Glutamatergic neuron (in vitro differentiated cells): ENCODE measurements around the gene ZNF17. TPM values are rescaled to one million over a fixed set of nuclear protein-coding genes. Genes with fewer than 3 reads are reported as not detected.

Experiments
- DNase-seq: peaks from one replicate; pipeline ENCODE4 v3.0.0; 2022
- H3K27ac Mint-ChIP-seq: one replicate; pipeline ENCODE4 v1.8.0; 2020; ENCODE audit warnings: mild to moderate bottlenecking, mixed read lengths, inconsistent platforms; ENCODE audit not compliant: unreplicated experiment
- H3K27me3 Mint-ChIP-seq: one replicate; pipeline ENCODE4 v1.8.0; 2020; ENCODE audit warnings: mild to moderate bottlenecking, moderate library complexity, mixed read lengths, inconsistent platforms; ENCODE audit not compliant: unreplicated experiment
- H3K36me3 Mint-ChIP-seq: one replicate; pipeline ENCODE4 v1.8.0; 2020; ENCODE audit warnings: mild to moderate bottlenecking, mixed read lengths, inconsistent platforms; ENCODE audit not compliant: unreplicated experiment
- H3K4me1 Mint-ChIP-seq: one replicate; pipeline ENCODE4 v1.8.0; 2020; ENCODE audit warnings: mild to moderate bottlenecking, low read depth, mixed read lengths, inconsistent platforms; ENCODE audit not compliant: unreplicated experiment
- H3K4me3 Mint-ChIP-seq: one replicate; pipeline ENCODE4 v1.8.0; 2020; ENCODE audit warnings: mild to moderate bottlenecking, mixed read lengths, inconsistent platforms; ENCODE audit not compliant: unreplicated experiment
- H3K9me3 Mint-ChIP-seq: one replicate; pipeline ENCODE4 v1.8.0; 2020; ENCODE audit warnings: mild to moderate bottlenecking, moderate library complexity, mixed read lengths, inconsistent platforms; ENCODE audit not compliant: unreplicated experiment
- CTCF ChIP-seq: fragments of 200-600 bp; sonication (generic); IDR thresholded peaks from one replicate; pipeline ENCODE4 v1.5.0; 2021; ENCODE audit not compliant: partially characterized antibody, unreplicated experiment
- total RNA-seq: library from RNA; stranded (reverse); fragmentation: NEBNext Ultra II Directional; extraction: Animal tissue kit (Norgen Biotek cat#: 25700); gene quantifications from one replicate; pipeline ENCODE4 v1.2.1, GENCODE V29; 2021; ENCODE audit not compliant: unreplicated experiment

The ZNF17 gene
- total RNA-seq, 1 donor from 2014 or later: 21.5 TPM

- H3K36me3 Mint-ChIP-seq: peaks cover 17% of the 10 kb centered on the region
- TF ChIP-seq CTCF: no peak
- DNase-seq: no peak
- H3K4me3 Mint-ChIP-seq: no peak overlapping the region
- no peaks in the 10 kb centered on the region for H3K4me1 Mint-ChIP-seq
- no peaks in the 10 kb centered on the region for H3K9me3 Mint-ChIP-seq
- H3K27me3 Mint-ChIP-seq: no peaks in the 10 kb centered on the region
- no peak overlapping the region for H3K27ac Mint-ChIP-seq
Measured at GRCh38 chr19:57382806-57383488, 28.0 kb upstream of the ZNF17 start.

GRCh38 chr19:57389194-57389729, 21.7 kb upstream of the ZNF17 start:
- H3K27me3 Mint-ChIP-seq: peaks cover 7% of the 10 kb centered on the region
- TF ChIP-seq CTCF: no peak
- DNase-seq: no peak
- peak overlapping the region; percentile 98 for H3K4me3 Mint-ChIP-seq
- H3K27ac Mint-ChIP-seq: peak overlapping the region; percentile 92
- peaks cover 5% of the 10 kb centered on the region for H3K4me1 Mint-ChIP-seq
- H3K36me3 Mint-ChIP-seq: peaks cover 2% of the 10 kb centered on the region
- H3K9me3 Mint-ChIP-seq: peaks cover 8% of the 10 kb centered on the region

GRCh38 chr19:57389730-57390598, 21.0 kb upstream of the ZNF17 start, which contains the start of gene ZNF548:
Gene ZNF548, plus strand, starts transcription at chr19:57389854. Its CDS starts 246 bp downstream, at chr19:57390100.
- Mint-ChIP-seq H3K4me1 (peaks cover 5% of the 10 kb centered on the region), H3K36me3 (peaks cover 6% of the 10 kb centered on the region), H3K27me3 (peaks cover 7% of the 10 kb centered on the region), H3K9me3 (peaks cover 11% of the 10 kb centered on the region), H3K4me3 (peak within 1 kb of the TSS; percentile 98), H3K27ac (peak within 1 kb of the TSS; percentile 92)
- TF ChIP-seq CTCF: no peak
- DNase-seq: peak; percentile 97

GRCh38 chr19:57395710-57396109, 15.3 kb upstream of the ZNF17 start:
- H3K9me3 Mint-ChIP-seq: peaks cover 5% of the 10 kb centered on the region
- DNase-seq: no peak
- TF ChIP-seq CTCF: no peak
- no peak overlapping the region for H3K27ac Mint-ChIP-seq
- H3K4me1 Mint-ChIP-seq: peaks cover 4% of the 10 kb centered on the region
- H3K4me3 Mint-ChIP-seq: no peak overlapping the region
- peaks cover 28% of the 10 kb centered on the region for H3K36me3 Mint-ChIP-seq
- H3K27me3 Mint-ChIP-seq: no peaks in the 10 kb centered on the region

GRCh38 chr19:57398868-57399267, 12.1 kb upstream of the ZNF17 start:
- Mint-ChIP-seq H3K36me3 (peaks cover 37% of the 10 kb centered on the region), H3K27ac (no peak overlapping the region), H3K4me3 (no peak overlapping the region), H3K4me1 (peaks cover 2% of the 10 kb centered on the region), H3K27me3 (no peaks in the 10 kb centered on the region), H3K9me3 (peaks cover 3% of the 10 kb centered on the region)
- no peak for DNase-seq
- TF ChIP-seq CTCF: no peak
